CD4-positive, alpha-beta T cell (primary cell): ENCODE results near the gene DUS4L. TPM values are rescaled to one million over a fixed set of nuclear protein-coding genes. Genes with fewer than 3 reads are reported as not detected.

ENCODE experiments used
- ATAC-seq: fragments of 200-7000 bp; cut with Tn5 transposase; one replicate; pipeline ENCODE4 v1.10.0; 2022; ENCODE audit warnings: mild to moderate bottlenecking; ENCODE audit not compliant: poor library complexity
- CTCF ChIA-PET: fragments of 350-600 bp; sonication (Branson Sonifier 250); formaldehyde crosslinking; loops from one replicate; lab custom pipeline; 2021; ENCODE audit warnings: antibody characterized with exemption, inconsistent platforms; lab: Charles Lee
- POLR2A ChIA-PET: fragments of 350-600 bp; sonication (Branson Sonifier 250); formaldehyde crosslinking; loops from one replicate; lab custom pipeline; 2021; ENCODE audit warnings: antibody characterized with exemption, inconsistent platforms; lab: Charles Lee
- DNase-seq, 14 experiments: peaks; one replicate each; pipeline ENCODE4 v3.0.0-alpha.2; 2013 to 2020; ENCODE audit warnings: mixed read lengths in 2 of 14
- H3K27ac ChIP-seq, 2 donors: one replicate each; pipeline versions ENCODE4 v1.5.1 to v1.7.0; 2013; ENCODE audit warnings: low read length in 2 of 2, low read depth in 1 of 2, mild to moderate bottlenecking in 1 of 2
- H3K27me3 ChIP-seq, 2 experiments: 1 replicate in 1 of 2; 2 replicates in 1 of 2; pipeline versions ENCODE4 v1.6.1 to v1.7.0; 2013; ENCODE audit warnings: low read length in 2 of 2, control low read depth in 1 of 2, mild to moderate bottlenecking in 1 of 2, moderate library complexity in 1 of 2; ENCODE audit not compliant: insufficient read depth in 2 of 2, control insufficient read depth in 1 of 2
- H3K36me3 ChIP-seq: one replicate; pipeline ENCODE4 v1.6.1; 2013; ENCODE audit warnings: low read length, control low read depth; ENCODE audit not compliant: insufficient read depth
- H3K4me1 ChIP-seq: one replicate; pipeline ENCODE4 v1.6.1; 2013; ENCODE audit warnings: low read length, control low read depth; ENCODE audit not compliant: insufficient read depth
- H3K4me3 ChIP-seq: one replicate; pipeline ENCODE4 v1.5.1; 2013; ENCODE audit warnings: mild to moderate bottlenecking, low read length, moderate library complexity
- H3K9me3 ChIP-seq, 2 experiments: 1 replicate in 1 of 2; 2 replicates in 1 of 2; pipeline versions ENCODE4 v1.6.1 to v1.7.0; 2013; ENCODE audit warnings: low read length in 2 of 2, mild to moderate bottlenecking in 2 of 2, control low read depth in 1 of 2, moderate library complexity in 1 of 2; ENCODE audit not compliant: control insufficient read depth in 1 of 2, insufficient read depth in 1 of 2
- H3K27ac Mint-ChIP-seq: one replicate; pipeline ENCODE4 v1.8.0; 2020; ENCODE audit warnings: mixed read lengths
- H3K27me3 Mint-ChIP-seq: one replicate; pipeline ENCODE4 v1.8.0; 2021; ENCODE audit warnings: mixed read lengths
- H3K36me3 Mint-ChIP-seq: one replicate; pipeline ENCODE4 v1.8.0; 2021; ENCODE audit warnings: low read depth, mixed read lengths
- H3K4me1 Mint-ChIP-seq: one replicate; pipeline ENCODE4 v1.8.0; 2021; ENCODE audit warnings: low read depth, mixed read lengths
- H3K4me3 Mint-ChIP-seq: one replicate; pipeline ENCODE4 v1.8.0; 2020; ENCODE audit warnings: mild to moderate bottlenecking, mixed read lengths
- H3K9me3 Mint-ChIP-seq: one replicate; pipeline ENCODE4 v1.8.0; 2020; ENCODE audit warnings: mixed read lengths
- CTCF ChIP-seq: fragments of 200-600 bp; IDR thresholded peaks from one replicate; pipeline ENCODE4 v1.8.0; 2022; ENCODE audit warnings: antibody characterized with exemption, mild to moderate bottlenecking
- intact Hi-C, 2 experiments: fragments of 100-400 bp; cut with DNase I in 1 of 2; cut with micrococcal nuclease in 1 of 2; formaldehyde crosslinking; loops; one replicate each; pipeline versions ENCODE4 v1.15.1 to v1.9.0; 2023 to 2025; cut with DNase I, micrococcal nuclease
- total RNA-seq, 174 experiments: library from RNA in 2 of 174; stranded (reverse) in 2 of 174; gene quantifications; one replicate each; pipeline ENCODE4 v1.2.3 and lab custom pipeline; 2021 to 2026

Gene DUS4L
- total RNA-seq, 2 experiments from 2014 or later = 14.3 to 14.4 TPM

- Histone ChIP-seq H3K27me3 (no peaks in the 10 kb centered on the region), H3K36me3 (peaks cover 3% of the 10 kb centered on the region), H3K9me3 (no peaks in the 10 kb centered on the region), H3K4me1 (no peaks in the 10 kb centered on the region), H3K4me3 (no peak overlapping the region), H3K27ac (no peak overlapping the region)
- DNase-seq = no peak
- no peaks in the 10 kb centered on the region for H3K9me3 Mint-ChIP-seq
- POLR2A ChIA-PET = no interaction called here
- no peaks in the 10 kb centered on the region for H3K27me3 Mint-ChIP-seq
- intact Hi-C loops = no loop called here
- H3K4me3 Mint-ChIP-seq = no peak overlapping the region
- peaks cover 48% of the 10 kb centered on the region for H3K36me3 Mint-ChIP-seq
- ATAC-seq = no peak
- no peak overlapping the region for H3K27ac Mint-ChIP-seq
- TF ChIP-seq CTCF = no peak
- CTCF ChIA-PET = interaction anchor here (0.5 kb wide), 1 partner anchor 94 kb away, joined by 3 read pairs; no protein-coding TSS in a partner anchor
- H3K4me1 Mint-ChIP-seq = no peaks in the 10 kb centered on the region
Measured at GRCh38 chr7:107600816-107601215, 37.0 kb downstream of the DUS4L start.

- POLR2A ChIA-PET = interaction anchor here (0.7 kb wide), 1 partner anchor 10 kb away, joined by 3 read pairs; no protein-coding TSS in a partner anchor
- peaks cover 6% of the 10 kb centered on the region for H3K36me3 ChIP-seq
- H3K27ac Mint-ChIP-seq = no peak overlapping the region
Measured at GRCh38 chr7:107605218-107605815, 41.5 kb downstream of the DUS4L start.

DNA sequence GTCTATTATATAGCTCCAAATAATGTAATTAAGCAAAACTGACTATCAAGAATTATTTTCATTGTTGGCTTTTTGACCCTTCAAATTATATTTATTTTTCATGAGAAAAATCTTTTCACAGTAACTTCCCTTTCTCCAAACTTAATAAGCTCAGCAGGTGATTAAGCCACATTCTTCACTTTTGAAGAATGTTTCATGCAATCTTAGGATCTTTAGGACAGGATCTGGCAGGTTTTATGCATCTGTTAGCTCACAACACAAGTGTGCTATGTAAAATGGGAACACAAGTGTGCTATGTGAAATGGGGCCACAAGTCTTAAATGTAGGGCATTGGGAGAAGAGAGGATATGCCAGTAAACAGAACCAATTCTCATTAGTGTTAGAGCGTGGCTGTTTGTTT, 42.5 kb downstream of the DUS4L start:
- Histone ChIP-seq H3K27ac (no peak overlapping the region), H3K4me1 (no peaks in the 10 kb centered on the region), H3K9me3 (no peaks in the 10 kb centered on the region), H3K36me3 (peaks cover 6% of the 10 kb centered on the region), H3K27me3 (no peaks in the 10 kb centered on the region), H3K4me3 (no peak overlapping the region)
- intact Hi-C loops = no loop called here
- TF ChIP-seq CTCF = no peak
- no peak for DNase-seq
- H3K27me3 Mint-ChIP-seq = no peaks in the 10 kb centered on the region
- H3K4me1 Mint-ChIP-seq = no peaks in the 10 kb centered on the region
- ChIA-PET POLR2A (no interaction called here), CTCF (interaction anchor here (1.1 kb wide), 1 partner anchor 19 kb away, joined by 3 read pairs; no protein-coding TSS in a partner anchor)
- ATAC-seq = no peak
- H3K27ac Mint-ChIP-seq = no peak overlapping the region
- H3K4me3 Mint-ChIP-seq = no peak overlapping the region
- no peaks in the 10 kb centered on the region for H3K9me3 Mint-ChIP-seq
- H3K36me3 Mint-ChIP-seq = peaks cover 25% of the 10 kb centered on the region

More at GRCh38 chr7:107605218-107605815, 41.5 kb downstream of the DUS4L start:
- DNase-seq (no peak), ATAC-seq (no peak)
- intact Hi-C loops = no loop called here
- Mint-ChIP-seq H3K27me3 (no peaks in the 10 kb centered on the region), H3K4me1 (no peaks in the 10 kb centered on the region), H3K9me3 (no peaks in the 10 kb centered on the region), H3K4me3 (no peak overlapping the region), H3K36me3 (peaks cover 35% of the 10 kb centered on the region)
- TF ChIP-seq CTCF = no peak
- no peak overlapping the region for H3K27ac ChIP-seq
- no peaks in the 10 kb centered on the region for H3K27me3 ChIP-seq
- no peak overlapping the region for H3K4me3 ChIP-seq
- CTCF ChIA-PET = interaction anchor here (1.1 kb wide), 1 partner anchor 18 kb away, joined by 3 read pairs; no protein-coding TSS in a partner anchor
- H3K4me1 ChIP-seq = no peaks in the 10 kb centered on the region
- H3K9me3 ChIP-seq = no peaks in the 10 kb centered on the region
